ENCODE results near the gene PRAMEF12.

The PRAMEF12 gene

GRCh38 chr1:12760256-12760795, 13.2 kb upstream of the PRAMEF12 start:
- Histone ChIP-seq H3K4me3 (ENCODE audit: low read depth, low read length) (no peak overlapping the region), H3K9me3 (ENCODE audit: control insufficient read depth, low read length) (no peaks in the 10 kb centered on the region), H3K36me3 (ENCODE audit: control insufficient read depth, insufficient read depth, low read length) (no peaks in the 10 kb centered on the region), H3K79me2 (no peaks in the 10 kb centered on the region), H3K27ac (no peak overlapping the region), H3K27me3 (ENCODE audit: control insufficient read depth, insufficient read depth, low read length) (no peaks in the 10 kb centered on the region), H3K9ac (no peak overlapping the region), H3K4me2 (ENCODE audit: low read length) (no peak overlapping the region), H3K4me1 (no peaks in the 10 kb centered on the region), H2AFZ (no peak overlapping the region)
- TF ChIP-seq CTCF (IDR thresholded peaks at IDR 0.05): no peak

GRCh38 chr1:12761781-12762180, 11.8 kb upstream of the PRAMEF12 start:
- Histone ChIP-seq H3K4me3 (ENCODE audit: low read depth, low read length) (no peak overlapping the region), H3K27me3 (ENCODE audit: control insufficient read depth, insufficient read depth, low read length) (no peaks in the 10 kb centered on the region), H3K79me2 (no peaks in the 10 kb centered on the region), H2AFZ (no peak overlapping the region), H3K9ac (no peak overlapping the region), H3K4me2 (ENCODE audit: low read length) (no peak overlapping the region), H3K9me3 (ENCODE audit: control insufficient read depth, low read length) (no peaks in the 10 kb centered on the region), H3K27ac (no peak overlapping the region), H3K4me1 (no peaks in the 10 kb centered on the region), H3K36me3 (ENCODE audit: control insufficient read depth, insufficient read depth, low read length) (no peaks in the 10 kb centered on the region)
- no peak for TF ChIP-seq CTCF (IDR thresholded peaks at IDR 0.05)

GRCh38 chr1:12762766-12763165, 10.8 kb upstream of the PRAMEF12 start:
- H3K27me3 ChIP-seq (ENCODE audit: control insufficient read depth, insufficient read depth, low read length): no peaks in the 10 kb centered on the region
- no peak overlapping the region for H3K9ac ChIP-seq
- no peaks in the 10 kb centered on the region for H3K79me2 ChIP-seq
- no peak overlapping the region for H3K4me2 ChIP-seq (ENCODE audit: low read length)
- TF ChIP-seq CTCF (IDR thresholded peaks at IDR 0.05): no peak
- no peaks in the 10 kb centered on the region for H3K4me1 ChIP-seq
- no peak overlapping the region for H3K27ac ChIP-seq
- H3K4me3 ChIP-seq (ENCODE audit: low read depth, low read length): no peak overlapping the region
- no peak overlapping the region for H2AFZ ChIP-seq
- no peaks in the 10 kb centered on the region for H3K9me3 ChIP-seq (ENCODE audit: control insufficient read depth, low read length)
- no peaks in the 10 kb centered on the region for H3K36me3 ChIP-seq (ENCODE audit: control insufficient read depth, insufficient read depth, low read length)

GRCh38 chr1:12763479-12763878, 10.1 kb upstream of the PRAMEF12 start:
- Histone ChIP-seq H3K27ac (no peak overlapping the region), H3K36me3 (ENCODE audit: control insufficient read depth, insufficient read depth, low read length) (no peaks in the 10 kb centered on the region), H3K4me1 (no peaks in the 10 kb centered on the region), H3K79me2 (no peaks in the 10 kb centered on the region), H3K9ac (no peak overlapping the region), H2AFZ (no peak overlapping the region), H3K4me3 (ENCODE audit: low read depth, low read length) (no peak overlapping the region), H3K4me2 (ENCODE audit: low read length) (no peak overlapping the region), H3K27me3 (ENCODE audit: control insufficient read depth, insufficient read depth, low read length) (no peaks in the 10 kb centered on the region), H3K9me3 (ENCODE audit: control insufficient read depth, low read length) (no peaks in the 10 kb centered on the region)
- no peak for TF ChIP-seq CTCF (IDR thresholded peaks at IDR 0.05)

GRCh38 chr1:12764016-12764415, 9.5 kb upstream of the PRAMEF12 start:
- Histone ChIP-seq H3K4me1 (no peaks in the 10 kb centered on the region), H3K27me3 (ENCODE audit: control insufficient read depth, insufficient read depth, low read length) (no peaks in the 10 kb centered on the region), H3K9me3 (ENCODE audit: control insufficient read depth, low read length) (no peaks in the 10 kb centered on the region), H3K27ac (no peak overlapping the region), H2AFZ (no peak overlapping the region), H3K36me3 (ENCODE audit: control insufficient read depth, insufficient read depth, low read length) (no peaks in the 10 kb centered on the region), H3K9ac (no peak overlapping the region), H3K79me2 (no peaks in the 10 kb centered on the region), H3K4me2 (ENCODE audit: low read length) (no peak overlapping the region), H3K4me3 (ENCODE audit: low read depth, low read length) (no peak overlapping the region)
- TF ChIP-seq CTCF (IDR thresholded peaks at IDR 0.05): no peak
